Stimulated activated CD8-positive, alpha-beta memory T cell treated with anti-CD3 and anti-CD28 coated beads, Interleukin-4, amount 100 ng/mL, for 1 hour (primary cell): Measurements from ENCODE around the gene CEBPB.

Experiments
- DNase-seq, 2 donors: peaks; one replicate each; pipeline ENCODE4 v3.0.0-alpha.2; 2020; ENCODE audit warnings: low read depth in 2 of 2, low spot score in 1 of 2

Gene CEBPB

DNA sequence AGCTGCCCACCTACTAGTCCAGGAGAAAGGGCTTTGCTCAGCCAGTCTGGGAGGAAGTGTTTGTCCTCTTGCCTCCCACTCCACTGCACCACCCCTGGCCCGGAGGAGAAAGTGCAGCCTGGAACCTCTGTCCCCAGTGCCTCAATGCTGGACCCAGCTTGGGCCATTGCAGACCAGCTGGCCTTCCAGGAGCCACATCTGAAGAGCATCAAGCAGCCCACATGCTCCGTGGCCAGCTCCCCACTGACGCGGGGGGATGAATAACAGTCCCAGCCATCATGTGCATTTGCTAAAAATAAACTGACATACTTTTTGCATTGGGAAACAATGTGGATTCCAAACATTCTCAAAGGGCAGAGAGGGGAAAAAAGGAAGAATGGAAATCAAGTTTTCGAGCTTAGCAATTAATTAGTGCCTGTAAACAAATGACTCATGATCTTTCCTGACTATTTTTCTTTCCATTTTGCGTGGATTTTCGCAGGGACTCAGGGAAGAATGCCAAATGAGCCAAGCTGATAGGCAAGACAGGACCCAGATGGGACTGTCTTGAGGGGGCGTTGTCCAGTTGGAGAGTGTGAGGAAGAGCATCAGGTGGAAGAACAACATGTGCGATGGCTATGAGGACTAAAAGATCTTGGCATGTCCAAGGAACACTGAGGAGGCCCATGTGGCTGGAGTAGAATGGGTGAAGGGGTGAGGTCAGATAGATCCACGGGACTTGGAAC is 34.1 kb downstream of the CEBPB start:
- DNase-seq, result no peak

DNA sequence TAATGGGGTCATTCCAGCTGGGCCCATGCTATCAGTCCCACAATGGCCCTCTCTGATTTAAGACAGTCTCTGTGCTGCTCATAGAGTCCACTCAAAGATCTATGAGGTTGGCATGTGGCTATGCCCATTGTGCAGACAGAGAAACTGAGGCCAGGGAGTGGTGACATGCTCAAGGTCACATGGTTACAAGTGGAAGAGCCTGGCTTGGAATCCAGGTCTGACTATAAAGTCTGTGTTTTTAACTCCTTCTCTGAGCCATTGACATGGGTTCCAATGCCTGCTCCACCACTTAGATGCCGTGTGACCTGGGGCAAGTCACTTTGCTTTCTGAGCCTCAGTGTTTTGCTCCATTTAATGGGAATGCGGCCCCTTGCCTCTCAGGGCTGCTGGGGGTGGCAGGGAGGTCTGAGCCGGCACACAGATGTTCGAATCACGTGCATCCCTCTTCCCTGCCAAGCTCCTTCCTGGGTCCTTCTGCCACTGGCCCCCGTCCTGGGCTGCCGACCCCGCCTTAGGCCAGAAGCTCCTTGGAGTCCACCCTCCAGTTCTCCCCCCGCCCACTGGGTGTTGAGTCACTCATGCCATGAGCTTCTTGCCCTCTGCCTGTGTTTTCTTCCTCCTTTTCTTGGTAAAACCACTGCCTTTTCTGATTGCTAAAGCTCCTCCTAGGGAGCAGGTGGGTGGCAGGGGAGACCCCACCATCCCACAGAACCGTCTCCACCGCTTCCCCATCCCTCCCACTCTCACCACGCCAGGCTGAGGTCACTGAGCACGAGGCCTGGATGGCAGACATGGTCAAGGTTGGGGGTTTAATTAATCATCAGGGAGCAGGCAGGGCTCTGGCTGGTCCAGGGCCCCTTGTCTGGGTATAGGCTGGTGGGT is 35.7 kb downstream of the CEBPB start:
- no peak for DNase-seq

DNA sequence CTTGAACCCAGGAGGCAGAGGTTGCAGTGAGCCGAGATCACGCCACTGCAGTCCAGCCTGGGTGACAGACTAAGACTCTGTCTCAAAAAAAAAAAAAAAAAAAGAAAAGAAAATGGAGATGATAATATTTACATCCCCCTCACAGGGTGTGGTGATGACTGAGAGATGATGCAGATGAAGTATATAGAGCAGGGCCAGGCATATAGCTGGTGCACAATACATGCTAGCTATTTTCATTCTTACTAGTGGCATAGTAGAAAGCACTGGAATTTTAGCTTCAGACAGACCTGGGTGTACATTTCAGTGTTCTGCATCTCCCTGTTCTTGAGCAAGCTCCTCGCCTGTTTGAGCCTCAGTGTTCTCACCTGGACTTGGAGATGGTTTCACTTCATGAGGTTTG is 36.9 kb downstream of the CEBPB start:
- DNase-seq, result no peak

DNA sequence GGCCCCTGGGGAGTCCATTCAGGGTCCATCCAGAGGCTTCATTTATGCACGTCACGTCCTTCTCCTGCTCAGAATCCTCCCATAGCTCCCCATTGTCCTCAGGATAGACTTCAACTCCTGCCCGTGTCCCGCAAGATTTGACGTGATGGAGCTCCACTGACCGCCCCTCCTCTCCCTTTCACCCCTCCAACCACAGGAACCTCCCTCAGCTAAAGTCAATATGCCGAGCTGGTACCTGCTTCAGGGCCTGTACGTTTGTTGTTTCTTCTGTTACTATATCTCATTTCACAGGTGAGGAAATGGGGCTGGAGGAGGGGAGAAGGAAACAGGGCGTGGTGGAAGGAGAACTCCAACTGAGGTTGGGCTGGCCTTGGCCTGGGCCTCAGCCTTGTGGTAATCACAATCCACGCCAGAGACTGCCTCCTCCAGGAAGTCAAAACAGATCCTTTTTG is 38.6 kb downstream of the CEBPB start:
- no peak for DNase-seq

DNA sequence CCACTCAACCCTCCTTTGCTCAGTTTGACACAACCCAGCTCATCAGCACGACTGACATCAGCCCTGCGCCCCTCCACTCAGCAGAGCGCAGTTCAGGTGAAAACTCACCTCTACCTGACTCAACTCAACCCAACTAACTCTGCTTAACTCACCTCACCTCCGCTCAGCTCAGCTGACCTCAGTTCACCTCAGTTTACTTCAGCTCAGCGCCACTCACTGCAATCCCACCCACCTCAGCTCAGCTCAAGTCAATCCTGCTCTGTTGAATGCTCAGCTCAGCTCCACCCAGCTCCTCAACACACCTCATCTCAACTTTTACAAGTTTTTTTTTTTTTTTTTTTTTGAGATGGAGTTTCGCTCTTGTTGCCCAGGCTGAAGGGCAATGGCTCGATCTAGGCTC is 39.6 kb downstream of the CEBPB start:
- DNase-seq, result no peak

DNA sequence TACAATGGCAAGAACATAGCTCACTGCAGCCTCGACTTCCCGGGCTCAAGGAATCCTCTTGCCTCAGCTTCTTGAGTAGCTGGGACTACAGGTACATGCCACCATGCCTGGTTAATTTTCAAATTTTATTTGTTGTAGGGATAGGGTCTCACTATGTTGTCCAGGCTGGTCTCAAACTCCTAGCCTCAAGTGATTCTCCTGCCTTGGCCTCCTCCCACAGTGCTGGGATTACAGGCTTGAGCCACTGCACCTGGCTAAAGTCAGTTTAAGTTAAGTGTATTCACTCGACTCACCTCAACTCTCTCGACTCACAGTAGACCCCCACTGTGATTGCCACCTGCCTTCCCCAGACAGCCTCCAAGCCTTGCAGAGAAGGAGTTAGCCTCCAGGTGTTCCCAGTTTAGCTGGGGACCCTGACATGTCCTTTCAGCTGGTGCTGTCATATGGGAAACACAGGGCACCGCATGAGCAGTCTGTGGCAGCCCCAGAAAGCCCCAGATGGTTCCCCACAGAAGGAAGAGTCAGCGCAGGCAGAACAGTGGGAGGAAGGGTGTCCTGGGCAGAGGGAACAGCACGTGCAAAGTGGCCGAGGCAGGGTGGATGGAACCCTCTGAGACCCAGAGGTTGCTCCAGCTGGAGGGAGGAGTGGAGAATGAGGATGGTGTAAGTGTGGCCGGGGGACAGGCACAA is 40.4 kb downstream of the CEBPB start:
- DNase-seq, result no peak

DNA sequence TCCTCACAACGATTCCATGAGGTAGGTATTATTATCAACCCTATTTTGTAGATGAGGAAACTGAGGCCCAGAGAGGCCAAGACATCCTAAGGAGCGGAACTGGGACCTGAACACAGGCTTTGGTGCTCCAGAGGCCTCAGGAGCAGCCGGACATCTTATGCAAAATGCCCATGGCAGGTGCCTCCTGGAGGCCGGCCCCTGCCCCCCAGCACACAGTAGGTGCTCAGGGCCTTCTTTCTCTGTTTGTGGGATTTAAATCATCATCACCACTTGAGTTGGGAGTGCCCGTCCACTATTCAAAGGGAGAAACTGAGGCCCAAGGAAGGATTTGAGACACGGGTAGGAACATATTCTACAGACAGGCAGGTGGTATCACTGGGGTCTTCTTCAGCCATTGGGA is 41.2 kb downstream of the CEBPB start:
- DNase-seq, result no peak

DNA sequence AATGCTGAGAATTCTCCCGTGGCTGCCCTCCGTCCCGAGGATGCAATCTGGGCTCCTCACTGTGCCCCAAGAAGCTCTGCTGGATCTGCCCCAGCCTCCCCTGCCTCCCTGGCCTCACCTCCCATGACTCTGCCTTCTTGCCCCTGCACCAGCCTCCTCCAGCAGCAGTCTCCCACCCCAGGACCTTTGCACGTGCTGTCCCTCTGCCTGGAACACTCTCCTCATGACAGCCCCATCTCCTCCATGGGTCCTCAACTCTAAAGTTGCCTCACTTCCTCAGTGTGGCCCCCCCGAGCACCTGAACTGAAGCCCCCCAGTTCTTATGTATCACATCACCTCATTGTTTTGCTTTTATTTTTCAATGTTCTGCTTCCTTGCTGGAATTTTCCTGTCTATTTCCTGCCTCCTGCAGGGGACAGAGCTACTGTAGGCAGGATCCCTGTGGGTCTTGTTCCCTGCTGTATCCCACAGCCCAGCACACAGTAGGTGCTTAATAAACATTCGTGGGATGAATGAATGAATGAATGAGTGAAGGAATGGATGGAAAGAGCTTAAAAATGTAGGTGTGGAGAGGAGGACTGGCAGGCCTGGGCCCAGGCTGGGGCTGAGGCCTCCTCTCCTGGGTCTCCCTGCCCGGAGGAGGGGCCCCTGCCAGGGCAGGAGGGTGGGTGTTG is 42.2 kb downstream of the CEBPB start:
- DNase-seq, result no peak

DNA sequence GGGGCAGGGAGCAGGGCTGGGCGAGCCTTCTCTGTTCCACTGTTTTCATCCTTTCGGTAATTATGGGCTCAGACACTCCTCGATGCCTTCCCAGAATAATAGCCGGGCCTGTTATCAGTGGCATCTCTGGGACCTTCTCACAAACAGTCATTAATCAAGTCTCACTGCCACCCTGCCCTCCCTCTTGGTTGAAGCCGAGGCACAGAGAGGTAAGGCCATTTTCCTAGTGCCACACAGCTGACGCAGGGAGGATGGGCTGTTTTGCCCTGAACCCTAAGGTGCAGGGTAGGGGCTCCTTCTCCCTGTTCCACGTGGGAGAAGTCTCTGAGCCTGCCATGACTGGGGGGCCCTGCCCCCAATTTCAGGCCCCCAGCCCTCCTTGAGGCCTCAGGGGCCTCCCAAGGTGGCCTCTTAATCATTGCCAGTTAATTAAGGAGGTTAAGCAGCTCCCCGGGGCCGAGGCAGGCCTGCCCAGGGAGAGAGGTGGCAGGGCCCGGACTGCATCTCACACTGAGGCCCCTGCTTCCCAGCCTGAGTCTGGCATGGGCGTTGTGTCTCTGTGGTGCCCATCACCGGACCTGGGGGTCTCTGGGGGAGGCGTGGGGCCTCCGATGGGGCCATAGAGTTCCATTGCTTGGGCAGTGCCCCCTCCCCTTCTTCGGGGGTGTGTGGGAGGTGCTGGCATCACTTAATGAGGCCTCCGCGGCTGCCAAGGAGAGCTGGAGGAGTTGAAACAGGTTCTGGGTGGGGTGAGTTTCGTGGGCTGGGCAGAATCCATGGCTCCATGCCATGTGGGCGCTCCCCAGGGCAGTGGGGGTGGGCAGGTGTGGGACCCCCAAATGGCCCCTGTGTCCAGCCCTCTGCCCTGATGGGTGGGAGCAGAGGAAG is 42.9 kb downstream of the CEBPB start:
- no peak for DNase-seq

DNA sequence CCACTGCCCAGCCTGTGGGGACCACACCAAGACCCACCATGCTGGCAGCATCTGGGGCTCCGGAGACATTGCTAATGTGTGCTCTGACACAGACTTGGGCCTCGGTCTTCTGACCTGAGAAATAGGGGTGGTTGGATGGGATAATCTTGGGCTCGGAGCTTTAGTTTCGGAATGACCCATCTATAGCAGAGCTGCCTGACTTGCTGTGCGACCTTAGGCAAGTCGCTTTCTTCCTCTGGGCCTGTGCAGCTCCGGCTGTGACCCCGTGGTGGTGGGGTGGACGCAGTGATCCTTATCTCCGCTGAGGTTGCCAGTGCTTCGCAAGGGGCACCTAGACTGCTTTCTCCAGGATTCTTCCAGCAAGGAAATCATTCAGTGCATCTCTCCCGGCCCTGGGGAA is 43.7 kb downstream of the CEBPB start:
- DNase-seq, result no peak

DNA sequence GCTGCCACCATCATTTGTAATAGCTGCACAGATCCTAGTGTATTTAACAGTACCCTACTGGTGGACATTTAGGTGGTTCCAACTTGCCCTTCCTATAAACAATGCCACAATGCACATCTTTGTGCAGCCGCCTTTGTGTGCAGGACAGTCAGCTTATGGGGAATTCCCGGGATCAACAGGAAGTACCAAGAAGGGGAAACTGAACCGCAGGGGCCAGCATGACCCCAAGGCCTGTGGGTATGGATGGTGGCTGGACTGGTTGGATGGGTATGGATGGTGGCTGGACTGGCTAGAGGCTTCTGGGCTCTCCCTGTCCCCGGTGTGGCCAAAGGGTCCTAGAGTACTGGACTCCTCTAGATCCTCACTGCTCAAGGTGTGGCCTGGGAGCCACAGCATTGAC is 46.7 kb downstream of the CEBPB start:
- DNase-seq, result no peak

DNA sequence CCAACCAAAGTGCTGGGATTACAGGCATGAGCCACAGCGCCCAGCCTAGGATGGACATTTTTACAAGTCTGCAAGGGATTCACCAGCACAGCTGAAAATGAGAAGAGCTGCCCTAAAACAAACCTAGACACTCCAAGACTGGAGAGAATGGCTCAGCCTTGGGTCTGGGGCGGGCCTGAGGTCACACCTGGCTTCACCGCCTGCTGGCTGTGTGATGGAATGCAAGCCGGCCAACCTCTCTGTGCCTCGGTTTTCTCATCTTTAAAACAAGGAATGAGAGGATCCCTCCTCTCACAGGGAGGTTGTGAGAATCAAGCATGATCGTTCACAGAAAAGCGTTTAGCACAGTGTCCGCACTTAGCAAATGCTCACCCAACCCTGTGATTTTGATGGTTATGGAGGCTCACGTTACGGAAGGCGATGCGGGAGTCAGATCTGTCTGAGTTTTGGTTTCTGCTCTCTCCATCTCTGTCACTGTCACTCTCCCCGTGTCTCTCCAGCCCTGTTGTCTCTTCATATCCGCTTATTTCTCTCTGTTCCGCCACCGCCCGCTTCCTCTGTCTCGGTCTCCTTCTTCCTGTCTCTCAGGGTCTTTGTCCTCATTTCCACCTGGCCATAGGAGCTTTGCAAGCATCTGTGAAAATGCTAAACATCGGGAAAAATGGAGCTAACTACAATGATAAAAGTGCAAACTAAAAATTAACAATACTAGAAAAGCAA is 47.6 kb downstream of the CEBPB start:
- no peak for DNase-seq

DNA sequence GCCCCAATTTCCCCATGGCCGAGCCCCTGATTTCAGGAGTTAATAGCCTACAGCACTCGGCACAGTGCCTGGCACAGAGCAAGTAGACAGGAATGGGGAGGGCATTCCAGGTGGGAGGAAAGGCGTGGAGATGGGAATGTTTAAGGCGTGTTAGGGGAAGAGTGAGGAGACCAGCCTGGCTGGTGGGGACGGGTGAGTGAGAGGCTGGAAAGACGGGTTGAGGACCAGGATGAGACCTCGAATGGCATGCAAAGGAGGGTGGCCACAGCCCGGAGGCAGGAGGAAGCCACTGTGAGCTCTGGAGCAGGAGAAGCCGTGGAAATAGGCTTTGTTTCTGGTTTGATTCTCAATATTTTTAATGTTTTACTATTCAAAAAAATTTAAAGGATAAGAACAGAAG is 49.5 kb downstream of the CEBPB start:
- DNase-seq, result no peak

DNA sequence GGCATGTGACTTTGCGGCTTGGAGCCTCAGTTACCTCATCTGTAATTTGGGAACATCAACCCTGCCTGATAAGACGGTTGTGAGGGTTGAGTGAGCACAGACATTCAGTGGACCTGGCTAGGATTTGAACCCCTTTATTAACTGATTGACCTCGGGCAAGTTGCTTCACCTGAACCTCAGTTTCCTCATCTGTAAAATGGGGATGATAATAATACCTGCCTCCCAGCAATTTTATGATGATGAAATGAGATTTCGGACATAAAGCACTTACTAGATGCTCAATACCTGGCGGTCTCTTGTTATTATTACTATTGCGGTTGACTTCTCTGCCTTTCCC is 51.5 kb downstream of the CEBPB start:
- no peak for DNase-seq
